Ramos (cell line): ENCODE measurements around the gene ACCSL.

ENCODE experiments used
- in situ Hi-C: fragments of 300-500 bp; cut with MboI; formaldehyde crosslinking; loops from one replicate; pipeline ENCODE4 v1.14.3; 2022; ENCODE audit warnings: low sequenced_read_pairs; ENCODE audit not compliant: unreplicated experiment

Gene ACCSL

GRCh38 chr11:44047931-44048431 lies at the start of gene ACCSL:
Gene ACCSL, plus strand, starts transcription at chr11:44047981. Its CDS starts 56 bp downstream, at chr11:44048037.
- in situ Hi-C loops = no loop called here

- in situ Hi-C loops = no loop called here
Observed at GRCh38 chr11:43998308-43998707, 49.5 kb upstream of the ACCSL start.

GRCh38 chr11:44000731-44001130 lies 47.0 kb upstream of the ACCSL start:
- in situ Hi-C loops = no loop called here

GRCh38 chr11:44002191-44003093 lies 45.3 kb upstream of the ACCSL start:
- in situ Hi-C loops = no loop called here

GRCh38 chr11:44003736-44004451 lies 43.9 kb upstream of the ACCSL start:
- in situ Hi-C loops = no loop called here

GRCh38 chr11:44004452-44005062 lies 43.2 kb upstream of the ACCSL start:
- in situ Hi-C loops = no loop called here

DNA sequence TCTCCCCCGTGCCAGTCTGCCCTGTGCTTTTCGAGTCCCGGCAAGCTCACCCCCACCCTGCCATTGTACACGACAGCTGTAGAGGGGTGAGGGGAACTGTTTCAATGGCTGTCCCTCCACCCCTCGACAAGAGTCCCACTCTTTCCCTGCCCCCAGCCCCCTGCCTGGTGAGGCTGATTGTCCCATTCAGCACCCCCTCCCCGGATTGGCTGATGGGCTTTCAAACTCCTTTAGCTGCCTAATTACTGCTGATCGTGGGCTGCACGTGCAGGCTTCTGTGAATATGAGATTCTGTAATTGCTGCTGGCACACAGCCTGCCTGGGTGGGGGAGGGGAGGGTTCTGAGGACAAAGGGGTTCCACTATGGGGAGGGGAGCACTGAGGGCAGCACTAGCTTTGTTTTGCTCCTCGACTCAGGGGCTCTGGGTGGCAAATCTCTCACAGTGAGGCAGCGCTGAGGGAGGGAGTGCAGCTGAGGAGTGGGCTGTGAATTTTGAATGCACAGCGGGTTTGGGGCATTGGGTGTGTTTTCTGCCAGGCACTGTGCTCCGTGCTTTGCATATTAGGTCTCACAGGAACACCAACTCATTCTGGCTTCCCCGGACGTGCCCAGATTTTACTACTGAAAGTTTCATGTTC lies 42.6 kb upstream of the ACCSL start:
- in situ Hi-C loops = no loop called here

DNA sequence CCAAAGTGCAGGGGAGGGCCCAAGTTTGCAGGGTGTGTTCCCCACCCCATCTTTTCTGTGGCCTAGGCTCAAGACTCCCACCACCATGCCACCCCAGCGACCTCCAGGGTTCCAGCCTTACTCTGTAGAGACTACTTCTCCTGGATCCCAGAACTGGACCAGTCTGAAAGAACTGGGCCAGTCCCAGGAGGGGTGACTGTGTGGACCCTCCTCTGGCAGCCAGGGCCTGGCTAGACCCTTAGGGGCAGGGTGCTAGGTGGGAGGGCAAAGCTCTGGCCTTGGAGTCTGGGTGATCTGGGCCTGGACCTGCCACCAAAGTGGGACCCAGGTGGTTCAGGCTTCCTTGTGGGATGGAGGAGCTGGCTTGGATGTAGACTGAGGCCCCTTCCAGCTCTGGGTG lies 41.8 kb upstream of the ACCSL start:
- in situ Hi-C loops = no loop called here

- in situ Hi-C loops = no loop called here
Observed at GRCh38 chr11:44006917-44007361, 40.8 kb upstream of the ACCSL start.

- in situ Hi-C loops = no loop called here
Observed at GRCh38 chr11:44007481-44008087, 40.2 kb upstream of the ACCSL start.

DNA sequence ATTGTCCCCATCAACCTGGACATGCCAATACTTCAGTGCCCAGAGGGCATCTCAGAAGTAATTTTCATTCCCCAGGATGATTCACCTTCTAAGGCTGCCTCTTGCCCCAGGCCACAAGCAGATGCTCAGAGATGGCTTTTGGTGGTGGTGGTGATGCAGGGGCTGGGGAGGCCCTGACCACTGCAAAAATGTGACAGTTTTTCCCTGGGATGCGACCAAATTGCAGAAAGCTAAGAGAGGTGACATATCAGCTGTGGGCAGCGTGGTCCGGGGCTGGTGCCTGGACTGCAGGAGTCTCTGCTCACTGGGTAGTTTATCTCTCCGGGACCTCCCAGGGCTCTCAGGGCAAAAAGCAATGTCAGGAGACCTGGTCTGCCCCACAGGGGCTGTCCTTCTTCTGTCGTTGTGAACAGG lies 39.7 kb upstream of the ACCSL start:
- in situ Hi-C loops = no loop called here

GRCh38 chr11:44008698-44009097 lies 39.1 kb upstream of the ACCSL start:
- in situ Hi-C loops = no loop called here

DNA sequence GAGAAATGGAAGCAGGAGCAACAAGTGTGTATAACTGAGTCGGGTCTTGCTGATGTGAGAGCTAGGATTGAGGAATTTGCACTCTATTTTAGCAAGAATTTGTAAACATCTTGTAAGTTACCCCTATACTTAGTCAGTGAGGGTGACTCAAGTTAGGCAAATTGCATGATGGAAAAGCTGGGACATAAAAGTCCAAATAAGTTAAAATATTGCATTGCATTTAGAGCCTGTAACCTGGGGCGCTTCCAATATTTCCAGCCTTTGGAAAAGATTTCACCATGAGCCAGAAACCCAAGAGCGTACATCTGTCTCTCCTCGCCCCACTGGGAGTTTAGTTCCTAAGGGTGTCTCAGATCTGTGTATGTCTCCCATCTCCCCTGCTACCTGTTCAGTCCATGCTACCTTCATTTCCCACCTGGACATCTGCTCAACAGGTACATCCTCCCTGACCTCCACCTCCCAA lies 37.0 kb upstream of the ACCSL start:
- in situ Hi-C loops = no loop called here

DNA sequence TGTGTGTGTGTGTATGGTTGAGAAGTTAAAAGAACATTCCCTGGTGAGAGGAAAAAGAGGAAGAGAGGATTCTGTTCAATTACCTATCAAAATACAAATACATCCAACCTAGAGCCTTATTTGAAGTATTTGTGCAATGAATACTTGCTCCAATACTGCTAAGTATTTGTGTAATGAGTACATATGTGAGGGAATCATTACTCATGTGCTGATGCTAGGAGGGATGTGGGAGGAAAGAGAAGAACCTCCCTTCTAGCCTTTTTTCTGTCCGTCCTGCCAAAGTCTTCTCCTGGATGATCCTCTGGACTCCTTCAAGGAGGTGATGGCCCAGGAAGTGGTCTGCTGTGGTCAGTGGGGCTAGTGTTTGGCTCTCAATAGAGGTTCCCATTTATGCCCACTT lies 36.0 kb upstream of the ACCSL start:
- in situ Hi-C loops = no loop called here

GRCh38 chr11:44014968-44015623 lies 32.7 kb upstream of the ACCSL start:
- in situ Hi-C loops = no loop called here

GRCh38 chr11:44015624-44016007 lies 32.2 kb upstream of the ACCSL start:
- in situ Hi-C loops = no loop called here

GRCh38 chr11:44016131-44016530 lies 31.6 kb upstream of the ACCSL start:
- in situ Hi-C loops = no loop called here

GRCh38 chr11:44016546-44017442 lies 31.0 kb upstream of the ACCSL start:
- in situ Hi-C loops = no loop called here
